Sigmoid colon (tissue), 4 donors: ENCODE data around the gene CLIP4.

ENCODE experiments used
- EP300 ChIP-seq, 4 donors: sonication (generic); formaldehyde crosslinking; IDR thresholded peaks; one replicate each; pipeline ENCODE4 v1.6.1; 2017; ENCODE audit warnings: antibody characterized with exemption in 4 of 4
- POLR2A ChIP-seq, 2 donors: fragments of 450-650 bp; IDR thresholded peaks; one replicate each; pipeline ENCODE4 v1.6.1; 2016; ENCODE audit warnings: antibody characterized with exemption in 2 of 2, mild to moderate bottlenecking in 2 of 2, moderate library complexity in 2 of 2

DNA sequence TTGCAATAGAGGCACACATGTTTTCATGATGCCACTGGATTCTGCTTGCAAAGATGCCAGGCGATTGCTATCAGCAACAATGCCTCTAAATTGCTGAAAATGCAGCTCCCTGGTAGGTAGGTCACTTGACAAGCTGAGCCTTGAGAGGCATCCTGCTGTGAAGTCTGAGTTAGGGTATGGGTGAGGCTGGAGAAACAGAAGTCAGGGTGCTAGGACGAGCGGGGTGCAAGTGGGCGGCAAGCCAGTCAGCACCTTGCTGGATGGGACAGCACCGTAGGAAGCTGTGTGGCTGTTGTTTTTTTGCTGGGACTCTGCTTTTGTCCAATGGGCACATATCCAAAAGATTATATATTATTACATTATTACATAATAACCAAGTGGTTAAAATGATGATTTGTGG, 10.5 kb upstream of the CLIP4 start:
- TF ChIP-seq POLR2A (IDR thresholded peaks at IDR 0.05) (no peak), EP300 (IDR thresholded peaks at IDR 0.05) (no peak)
